HUES48 (cell line): ENCODE measurements around the gene TSPAN13.

Source experiments
- H3K27ac ChIP-seq: one replicate; pipeline ENCODE4 v1.7.0; 2013; ENCODE audit warnings: low read depth, low read length, inconsistent platforms
- H3K27me3 ChIP-seq: 2 replicates; pipeline ENCODE4 v1.6.1; 2013; ENCODE audit warnings: mild to moderate bottlenecking, low read length; ENCODE audit not compliant: control insufficient read depth, insufficient read depth
- H3K36me3 ChIP-seq: 2 replicates; pipeline ENCODE4 v1.6.1; 2013; ENCODE audit warnings: low read length; ENCODE audit not compliant: control insufficient read depth, insufficient read depth
- H3K4me1 ChIP-seq: 2 replicates; pipeline ENCODE4 v1.6.1; 2013; ENCODE audit warnings: mild to moderate bottlenecking, low read length; ENCODE audit not compliant: control insufficient read depth, insufficient read depth
- H3K4me3 ChIP-seq: 2 replicates; pipeline ENCODE4 v1.5.1; 2013; ENCODE audit warnings: mild to moderate bottlenecking, low read depth, low read length
- H3K9ac ChIP-seq: 2 replicates; pipeline ENCODE4 v1.6.1; 2013; ENCODE audit warnings: mild to moderate bottlenecking, low read depth, low read length, moderate library complexity
- H3K9me3 ChIP-seq: 2 replicates; pipeline ENCODE4 v1.6.1; 2013; ENCODE audit warnings: low read length; ENCODE audit not compliant: control insufficient read depth, insufficient read depth

The TSPAN13 gene

GRCh38 chr7:16726189-16726588, 27.4 kb upstream of the TSPAN13 start:
- H3K27me3 ChIP-seq = no peaks in the 10 kb centered on the region
- H3K9me3 ChIP-seq = no peaks in the 10 kb centered on the region
- H3K4me1 ChIP-seq = no peaks in the 10 kb centered on the region
- no peak overlapping the region for H3K9ac ChIP-seq
- no peaks in the 10 kb centered on the region for H3K36me3 ChIP-seq
- no peak overlapping the region for H3K27ac ChIP-seq
- H3K4me3 ChIP-seq = no peak overlapping the region

DNA sequence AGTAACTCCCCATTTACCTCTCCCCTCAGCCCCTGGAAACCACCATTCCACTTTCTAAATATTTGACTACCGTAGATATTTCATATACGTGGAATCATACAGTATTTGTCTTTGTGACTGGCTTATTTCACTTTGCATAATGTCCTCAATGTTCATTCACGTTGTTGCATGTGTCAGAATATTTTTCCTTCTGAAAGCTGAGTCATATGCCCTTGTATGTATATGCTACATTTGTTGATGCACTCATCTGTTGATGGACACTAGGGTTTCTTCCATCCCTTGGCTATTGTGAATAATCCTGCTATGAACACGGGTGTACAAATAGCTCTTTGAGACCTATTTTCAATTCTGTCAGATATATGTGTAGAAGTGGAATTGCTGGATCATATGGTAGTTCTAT, 25.8 kb upstream of the TSPAN13 start:
- H3K27ac ChIP-seq = no peak overlapping the region
- no peaks in the 10 kb centered on the region for H3K9me3 ChIP-seq
- H3K4me1 ChIP-seq = no peaks in the 10 kb centered on the region
- no peak overlapping the region for H3K4me3 ChIP-seq
- no peak overlapping the region for H3K9ac ChIP-seq
- H3K36me3 ChIP-seq = no peaks in the 10 kb centered on the region
- H3K27me3 ChIP-seq = no peaks in the 10 kb centered on the region

GRCh38 chr7:16728811-16729210, 24.7 kb upstream of the TSPAN13 start:
- H3K4me3 ChIP-seq = no peak overlapping the region
- no peaks in the 10 kb centered on the region for H3K4me1 ChIP-seq
- no peaks in the 10 kb centered on the region for H3K9me3 ChIP-seq
- H3K9ac ChIP-seq = no peak overlapping the region
- H3K36me3 ChIP-seq = no peaks in the 10 kb centered on the region
- no peak overlapping the region for H3K27ac ChIP-seq
- H3K27me3 ChIP-seq = no peaks in the 10 kb centered on the region

- no peak overlapping the region for H3K27ac ChIP-seq
- no peaks in the 10 kb centered on the region for H3K4me1 ChIP-seq
- H3K9me3 ChIP-seq = no peaks in the 10 kb centered on the region
- H3K9ac ChIP-seq = no peak overlapping the region
- no peaks in the 10 kb centered on the region for H3K36me3 ChIP-seq
- no peaks in the 10 kb centered on the region for H3K27me3 ChIP-seq
- H3K4me3 ChIP-seq = no peak overlapping the region
Measured at GRCh38 chr7:16729541-16729940, 24.0 kb upstream of the TSPAN13 start.

GRCh38 chr7:16730937-16731336, 22.6 kb upstream of the TSPAN13 start:
- H3K4me1 ChIP-seq = no peaks in the 10 kb centered on the region
- no peak overlapping the region for H3K9ac ChIP-seq
- no peaks in the 10 kb centered on the region for H3K36me3 ChIP-seq
- no peak overlapping the region for H3K4me3 ChIP-seq
- no peak overlapping the region for H3K27ac ChIP-seq
- H3K27me3 ChIP-seq = no peaks in the 10 kb centered on the region
- H3K9me3 ChIP-seq = no peaks in the 10 kb centered on the region

GRCh38 chr7:16732828-16733227, 20.7 kb upstream of the TSPAN13 start:
- H3K9ac ChIP-seq = no peak overlapping the region
- no peaks in the 10 kb centered on the region for H3K9me3 ChIP-seq

GRCh38 chr7:16734148-16734726, 19.3 kb upstream of the TSPAN13 start:
- Histone ChIP-seq H3K9ac (no peak overlapping the region), H3K4me3 (no peak overlapping the region), H3K36me3 (no peaks in the 10 kb centered on the region), H3K27ac (no peak overlapping the region), H3K27me3 (no peaks in the 10 kb centered on the region), H3K9me3 (no peaks in the 10 kb centered on the region), H3K4me1 (peaks cover 15% of the 10 kb centered on the region)

More at GRCh38 chr7:16732828-16733227, 20.7 kb upstream of the TSPAN13 start:
- Histone ChIP-seq H3K27me3 (no peaks in the 10 kb centered on the region), H3K4me1 (peaks cover 13% of the 10 kb centered on the region), H3K27ac (no peak overlapping the region), H3K36me3 (no peaks in the 10 kb centered on the region), H3K4me3 (no peak overlapping the region)

- no peaks in the 10 kb centered on the region for H3K36me3 ChIP-seq
- no peaks in the 10 kb centered on the region for H3K27me3 ChIP-seq
- H3K9me3 ChIP-seq = no peaks in the 10 kb centered on the region
- H3K27ac ChIP-seq = no peak overlapping the region
- no peak overlapping the region for H3K9ac ChIP-seq
- no peak overlapping the region for H3K4me3 ChIP-seq
- peaks cover 15% of the 10 kb centered on the region for H3K4me1 ChIP-seq
Measured at GRCh38 chr7:16735020-16735419, 18.5 kb upstream of the TSPAN13 start.

- H3K27me3 ChIP-seq = no peaks in the 10 kb centered on the region
Measured at GRCh38 chr7:16738011-16738688, 15.4 kb upstream of the TSPAN13 start.

GRCh38 chr7:16739863-16740622, 13.5 kb upstream of the TSPAN13 start:
- Histone ChIP-seq H3K27ac (no peak overlapping the region), H3K27me3 (no peaks in the 10 kb centered on the region), H3K9me3 (no peaks in the 10 kb centered on the region), H3K9ac (no peak overlapping the region), H3K36me3 (no peaks in the 10 kb centered on the region), H3K4me1 (peaks cover 26% of the 10 kb centered on the region), H3K4me3 (no peak overlapping the region)

More at GRCh38 chr7:16738011-16738688, 15.4 kb upstream of the TSPAN13 start:
- no peaks in the 10 kb centered on the region for H3K9me3 ChIP-seq
- peaks cover 15% of the 10 kb centered on the region for H3K4me1 ChIP-seq
- no peaks in the 10 kb centered on the region for H3K36me3 ChIP-seq
- H3K9ac ChIP-seq = no peak overlapping the region
- no peak overlapping the region for H3K27ac ChIP-seq
- no peak overlapping the region for H3K4me3 ChIP-seq

DNA sequence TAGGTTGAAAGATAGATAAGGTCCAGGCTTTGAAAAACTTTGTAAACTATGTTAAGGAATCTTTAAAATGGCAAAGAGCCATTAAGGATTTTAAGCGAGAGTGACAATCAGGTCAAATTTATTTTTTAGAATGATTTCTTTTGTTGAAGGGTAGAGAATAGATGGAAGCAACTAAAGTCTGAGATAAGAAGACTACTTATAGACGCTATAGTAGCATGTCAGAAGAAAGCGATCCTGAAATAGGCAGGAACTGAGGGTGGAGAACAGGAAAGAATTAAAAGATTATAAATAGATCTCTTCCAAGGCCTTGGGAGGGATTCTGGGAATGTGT, 13.0 kb upstream of the TSPAN13 start:
- no peaks in the 10 kb centered on the region for H3K36me3 ChIP-seq
- H3K9ac ChIP-seq = no peak overlapping the region
- peaks cover 31% of the 10 kb centered on the region for H3K4me1 ChIP-seq
- no peak overlapping the region for H3K4me3 ChIP-seq
- no peaks in the 10 kb centered on the region for H3K9me3 ChIP-seq
- H3K27ac ChIP-seq = no peak overlapping the region
- no peaks in the 10 kb centered on the region for H3K27me3 ChIP-seq
